Measurements from ENCODE around the gene UBR3.
"Not testable (repeated sequence)": the region's sequence is repeated elsewhere in the genome, so short reads cannot be mapped to it uniquely, and the experiment has no call there.

Gene UBR3

DNA sequence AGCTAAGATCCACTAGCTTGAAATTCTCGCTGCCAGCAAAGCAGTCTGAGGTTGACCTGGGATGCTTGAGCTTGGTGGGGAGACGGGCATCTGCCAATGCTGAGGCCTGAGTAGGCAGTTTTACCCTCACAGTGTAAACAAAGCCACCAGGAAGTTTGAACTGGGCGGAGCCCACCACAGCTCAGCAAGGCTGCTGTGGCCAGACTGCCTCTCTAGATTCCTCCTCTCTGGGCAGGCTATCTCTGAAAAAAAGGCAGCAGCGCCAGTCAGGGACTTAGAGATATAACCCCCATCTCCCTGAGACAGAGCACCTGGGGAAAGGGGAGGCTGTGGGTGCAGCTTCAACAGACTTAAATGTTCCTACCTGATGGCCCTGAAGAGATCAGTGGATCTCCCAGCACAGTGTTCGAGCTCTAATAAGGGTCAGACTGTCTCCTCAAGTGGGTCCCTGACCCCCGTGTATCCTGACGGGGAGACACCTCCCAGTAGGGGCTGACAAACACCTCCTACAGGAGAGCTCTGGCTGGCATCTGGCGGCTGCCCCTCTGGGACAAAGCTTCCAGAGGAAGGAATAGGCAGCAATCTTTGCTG, 299.0 kb downstream of the UBR3 start:
- DNase-seq (ENCODE audit: low spot score in 2 of 2); H3K4me3 Mint-ChIP-seq; H3K4me1 Mint-ChIP-seq; H3K36me3 Mint-ChIP-seq; H3K27ac Mint-ChIP-seq; ATAC-seq; H3K9me3 Mint-ChIP-seq: not testable (repeated sequence)
